Muscle layer of duodenum (tissue), 2 donors: Measurements from ENCODE around the gene TK2.
A peak's percentile ranks its signal among the peaks of the same experiment; 100 is the strongest.
"Not testable (repeated sequence)": the region's sequence is repeated elsewhere in the genome, so short reads cannot be mapped to it uniquely, and the experiment has no call there.

Experiments used
- H3K27ac ChIP-seq: one replicate; pipeline ENCODE4 v1.7.0; 2013; ENCODE audit warnings: mild to moderate bottlenecking, low read length
- H3K27me3 ChIP-seq: one replicate; pipeline ENCODE4 v1.7.0; 2013; ENCODE audit warnings: low read depth, mild to moderate bottlenecking, control low read depth, low read length
- H3K36me3 ChIP-seq, 2 donors: one replicate each; pipeline ENCODE4 v1.7.0; 2013; ENCODE audit warnings: low read length in 2 of 2, control low read depth in 1 of 2, mild to moderate bottlenecking in 1 of 2; ENCODE audit not compliant: insufficient read depth in 2 of 2, control insufficient read depth in 1 of 2
- H3K4me1 ChIP-seq, 2 donors: one replicate each; pipeline ENCODE4 v1.7.0; 2013; ENCODE audit warnings: low read length in 2 of 2, mild to moderate bottlenecking in 2 of 2, control low read depth in 1 of 2, moderate library complexity in 1 of 2; ENCODE audit not compliant: insufficient read depth in 2 of 2, control insufficient read depth in 1 of 2
- H3K4me3 ChIP-seq, 2 donors: one replicate each; pipeline ENCODE4 v1.7.0; 2013; ENCODE audit warnings: low read length in 2 of 2, low read depth in 1 of 2, mild to moderate bottlenecking in 1 of 2
- H3K9me3 ChIP-seq, 2 donors: one replicate each; pipeline ENCODE4 v1.7.0; 2013; ENCODE audit warnings: low read length in 2 of 2, control low read depth in 1 of 2, mild to moderate bottlenecking in 1 of 2; ENCODE audit not compliant: control insufficient read depth in 1 of 2
- donor health status: healthy.

The TK2 gene

DNA sequence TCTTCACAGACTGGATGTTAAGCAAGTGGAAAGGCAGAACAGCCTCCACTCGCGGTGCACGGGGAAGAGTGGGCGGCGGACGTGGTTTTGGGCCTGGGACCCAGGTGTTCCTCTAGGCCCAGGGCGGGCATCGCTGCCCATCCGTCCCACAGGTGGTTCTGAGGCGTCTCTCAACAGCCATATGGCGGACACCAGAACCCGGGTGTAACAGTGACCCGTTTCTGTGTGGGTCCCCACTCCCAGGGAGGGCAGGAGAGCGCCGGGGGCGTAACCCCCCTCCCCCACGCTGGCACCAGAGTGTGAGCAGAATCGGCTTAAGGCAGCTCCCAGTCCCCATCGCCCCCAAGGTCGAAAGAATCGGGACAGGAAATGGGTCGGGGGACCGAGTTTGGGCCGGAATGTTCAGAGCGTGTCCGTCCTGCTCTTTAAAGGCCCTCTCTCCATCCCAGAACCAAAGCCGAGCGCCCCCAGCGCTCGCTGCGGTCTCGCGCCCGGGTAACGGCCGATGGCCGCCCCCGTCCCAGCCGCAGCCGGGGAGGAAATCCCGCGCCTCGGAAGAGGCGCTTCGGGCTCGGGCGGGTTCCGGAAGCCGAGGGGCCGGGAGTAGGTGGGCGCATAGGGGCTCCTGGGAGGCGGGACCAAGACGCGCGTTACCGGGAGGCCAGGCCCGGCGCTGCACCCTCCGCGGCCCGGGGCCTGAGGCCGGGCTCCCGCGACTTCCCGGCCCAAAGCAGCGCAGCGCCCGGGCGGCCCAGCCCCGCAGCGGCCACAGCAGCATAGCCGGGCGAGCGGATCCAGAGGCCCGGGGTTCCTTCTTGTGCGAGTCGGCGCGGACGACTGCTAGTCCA, at the start of gene TK2:
Gene TK2 (minus strand): TSS at position 839 of the 848 bp plus-strand sequence. CDS start 61 bp downstream, at position 778.
- Histone ChIP-seq H3K4me1 (peaks cover 11 to 48% of the 10 kb centered on the region in 2 donors), H3K36me3 (peaks cover 3 to 4% of the 10 kb centered on the region in 2 donors)

DNA sequence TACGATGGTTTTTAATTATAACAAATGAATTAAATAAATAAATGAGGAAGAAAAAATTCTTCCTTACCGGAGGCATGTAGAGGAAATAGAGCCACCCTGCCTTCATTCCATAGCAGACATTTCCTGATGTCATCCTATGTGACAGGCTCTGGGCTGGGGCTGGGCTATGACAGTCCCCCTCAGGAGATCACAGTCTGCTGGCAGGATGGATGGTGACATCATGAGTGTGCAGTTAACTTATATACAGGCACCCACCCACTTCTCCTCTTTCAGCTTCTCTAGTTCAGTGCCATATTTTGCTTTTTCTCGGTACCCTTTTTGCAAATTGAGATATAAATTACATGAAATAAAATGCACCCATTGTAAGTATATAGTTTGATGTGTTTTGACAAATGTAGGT, 48.2 kb upstream of the TK2 start:
- H3K4me3 ChIP-seq, result no peak overlapping the region
- no peak overlapping the region for H3K27ac ChIP-seq
- no peaks in the 10 kb centered on the region for H3K36me3 ChIP-seq
- no peaks in the 10 kb centered on the region for H3K9me3 ChIP-seq
- H3K4me1 ChIP-seq, result no peaks in the 10 kb centered on the region
- H3K27me3 ChIP-seq, result no peaks in the 10 kb centered on the region

More for the DNA sequence above, at the start of gene TK2:
- Histone ChIP-seq H3K9me3 (no peaks in the 10 kb centered on the region), H3K27me3 (no peaks in the 10 kb centered on the region), H3K27ac (peak within 1 kb of the TSS; percentile 95), H3K4me3 (peak within 1 kb of the TSS; percentile 68 to 75)

DNA sequence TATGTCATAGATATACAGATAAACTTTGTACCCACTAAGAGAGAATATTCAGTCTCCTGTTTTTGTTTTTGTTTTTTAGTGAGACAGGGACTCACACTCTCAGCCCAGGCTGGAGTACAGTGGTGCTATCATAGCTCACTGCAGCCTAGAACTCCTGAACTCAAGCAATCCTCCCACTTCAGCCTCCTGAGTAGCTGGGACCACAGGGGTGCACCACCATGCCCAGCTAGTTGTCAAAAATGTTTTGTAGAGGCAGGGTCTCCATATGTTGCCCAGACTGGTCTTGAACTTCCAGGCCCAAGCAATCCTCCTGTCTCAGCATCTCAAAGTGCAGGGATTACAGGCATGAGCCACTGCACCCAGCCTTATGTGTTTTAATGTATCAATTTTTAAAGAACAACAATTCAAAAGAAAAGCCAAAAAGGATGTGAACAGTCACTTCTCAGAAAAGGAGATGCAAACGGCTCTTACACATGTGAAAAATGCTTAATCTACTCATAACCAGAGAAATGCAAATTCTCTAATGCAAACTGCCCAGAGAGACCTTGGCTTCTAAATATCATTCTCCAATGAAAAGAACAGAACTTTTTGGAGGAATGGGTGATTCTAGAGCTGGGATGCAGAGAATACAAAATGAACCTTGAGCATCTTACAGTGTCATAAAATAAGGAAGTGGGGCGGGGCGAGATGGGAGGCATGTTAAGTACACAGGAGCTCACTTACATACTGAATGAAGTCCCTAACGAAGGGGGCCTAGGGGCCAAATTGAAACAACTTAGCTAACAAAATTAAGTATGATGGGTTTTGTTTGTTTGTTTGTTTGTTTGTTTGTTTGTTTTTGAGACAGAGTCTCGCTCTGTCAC, 47.3 kb upstream of the TK2 start:
- Histone ChIP-seq H3K27me3 (no peaks in the 10 kb centered on the region), H3K4me3 (no peak overlapping the region), H3K27ac (no peak overlapping the region), H3K4me1 (no peaks in the 10 kb centered on the region), H3K36me3 (no peaks in the 10 kb centered on the region), H3K9me3 (no peaks in the 10 kb centered on the region)

DNA sequence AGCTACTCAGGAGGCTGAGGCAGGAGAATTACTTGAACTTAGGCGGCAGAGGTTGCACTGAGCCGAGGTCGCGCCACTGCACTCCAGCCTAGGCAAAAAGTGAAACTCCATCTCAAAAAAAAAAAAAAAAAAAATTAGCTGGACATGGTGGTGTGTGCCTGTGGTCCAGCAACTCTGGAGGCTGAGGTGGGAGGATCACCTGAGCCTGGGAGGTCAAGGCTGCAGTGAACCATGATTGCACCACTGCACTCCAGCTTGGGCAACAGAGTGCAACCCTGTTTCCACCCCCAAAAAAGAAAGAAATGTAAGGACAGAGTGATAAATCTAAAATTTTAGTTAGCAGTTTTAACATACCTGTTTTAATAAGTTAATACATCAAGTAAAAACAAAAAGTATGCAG, 46.6 kb upstream of the TK2 start:
- not testable (repeated sequence) for H3K4me3 ChIP-seq, H3K36me3 ChIP-seq, H3K4me1 ChIP-seq, H3K9me3 ChIP-seq, H3K27ac ChIP-seq, H3K27me3 ChIP-seq

DNA sequence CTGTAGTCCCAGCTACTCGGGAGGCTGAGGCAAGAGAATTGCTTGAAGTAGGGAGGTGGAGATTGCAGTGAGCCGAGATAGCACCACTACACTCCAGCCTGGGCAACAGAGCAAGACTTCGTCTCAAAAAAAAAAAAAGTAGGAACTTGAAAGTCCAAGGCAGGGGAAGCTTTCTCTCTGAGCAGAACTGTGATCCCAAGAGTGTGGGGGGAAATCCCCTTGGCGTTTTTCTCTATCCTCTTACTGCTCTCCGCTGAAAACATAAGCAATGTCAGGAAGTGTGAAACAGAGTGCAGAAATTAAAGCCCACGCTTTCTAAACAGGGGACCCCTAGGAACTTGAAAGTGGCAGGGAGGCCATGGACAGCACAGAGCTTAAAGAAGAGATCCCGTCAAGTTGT, 44.8 kb upstream of the TK2 start:
- H3K27me3 ChIP-seq, result no peaks in the 10 kb centered on the region
- no peak overlapping the region for H3K27ac ChIP-seq
- H3K36me3 ChIP-seq, result no peaks in the 10 kb centered on the region
- H3K9me3 ChIP-seq, result no peaks in the 10 kb centered on the region
- H3K4me1 ChIP-seq, result no peaks in the 10 kb centered on the region
- H3K4me3 ChIP-seq, result no peak overlapping the region

DNA sequence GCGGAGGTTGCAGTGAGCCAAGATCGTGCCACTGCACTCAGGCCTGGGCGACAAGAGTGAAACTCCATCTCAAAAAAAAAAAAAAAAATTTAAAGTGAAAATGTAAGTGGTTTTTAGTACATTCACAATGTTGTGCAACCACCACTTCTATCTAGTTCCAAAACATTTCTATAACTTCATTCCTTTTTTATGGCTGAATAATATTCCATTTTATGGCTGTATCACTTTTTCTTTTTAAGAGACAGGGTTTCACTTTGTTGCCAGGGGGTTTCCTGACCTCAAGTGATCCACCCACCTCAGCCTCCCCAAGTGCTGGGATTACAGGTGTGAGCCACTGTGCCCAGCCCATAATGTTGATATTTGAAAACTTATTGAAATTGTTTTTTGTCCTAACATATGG, 42.9 kb upstream of the TK2 start:
- H3K27ac ChIP-seq, result no peak overlapping the region
- H3K4me3 ChIP-seq, result no peak overlapping the region
- H3K36me3 ChIP-seq, result no peaks in the 10 kb centered on the region
- no peaks in the 10 kb centered on the region for H3K9me3 ChIP-seq
- H3K27me3 ChIP-seq, result no peaks in the 10 kb centered on the region
- H3K4me1 ChIP-seq, result no peaks in the 10 kb centered on the region

DNA sequence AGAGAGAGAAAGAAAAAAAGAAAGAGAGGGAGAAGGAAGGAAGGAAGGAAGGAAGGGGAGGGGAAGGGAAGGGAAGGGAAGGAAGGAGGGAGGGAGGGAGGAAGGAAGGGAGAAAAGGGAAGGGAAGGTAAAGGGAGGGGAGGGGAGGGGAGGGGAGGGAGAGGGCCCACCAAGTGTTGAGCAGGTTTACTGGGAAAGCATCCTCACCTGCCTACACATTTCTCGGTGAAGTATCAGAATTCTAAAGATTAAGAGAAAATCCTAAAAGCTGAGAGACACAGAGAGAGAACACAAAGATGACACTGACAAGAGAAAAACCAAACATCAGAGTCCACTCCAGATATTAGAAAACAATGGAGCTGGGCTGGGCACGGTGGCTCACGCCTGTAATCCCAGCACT, 42.3 kb upstream of the TK2 start:
- Histone ChIP-seq H3K9me3 (no peaks in the 10 kb centered on the region), H3K4me1 (no peaks in the 10 kb centered on the region), H3K36me3 (no peaks in the 10 kb centered on the region), H3K4me3 (no peak overlapping the region), H3K27me3 (no peaks in the 10 kb centered on the region), H3K27ac (no peak overlapping the region)

DNA sequence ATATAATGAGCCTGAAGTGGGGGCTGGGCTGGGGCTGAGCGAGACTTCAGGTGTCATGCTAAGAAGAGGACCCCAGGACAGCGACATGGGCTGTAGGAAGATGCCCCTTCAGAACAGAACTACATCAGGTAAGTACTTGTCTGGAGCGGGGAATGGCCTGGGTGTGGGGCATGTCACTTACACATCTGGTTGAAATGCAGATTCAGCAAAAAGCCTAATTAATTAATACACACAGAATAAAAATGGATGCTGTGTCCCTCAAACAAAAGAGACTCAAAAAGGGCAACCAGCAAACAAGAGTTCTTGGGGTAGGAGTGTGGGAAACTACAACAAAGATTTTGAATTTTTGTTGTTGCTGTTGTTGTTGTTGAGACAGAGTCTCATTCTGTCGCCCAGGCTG, 41.1 kb upstream of the TK2 start:
- Histone ChIP-seq H3K4me3 (no peak overlapping the region), H3K4me1 (no peaks in the 10 kb centered on the region), H3K27me3 (no peaks in the 10 kb centered on the region), H3K9me3 (no peaks in the 10 kb centered on the region), H3K36me3 (no peaks in the 10 kb centered on the region), H3K27ac (no peak overlapping the region)

DNA sequence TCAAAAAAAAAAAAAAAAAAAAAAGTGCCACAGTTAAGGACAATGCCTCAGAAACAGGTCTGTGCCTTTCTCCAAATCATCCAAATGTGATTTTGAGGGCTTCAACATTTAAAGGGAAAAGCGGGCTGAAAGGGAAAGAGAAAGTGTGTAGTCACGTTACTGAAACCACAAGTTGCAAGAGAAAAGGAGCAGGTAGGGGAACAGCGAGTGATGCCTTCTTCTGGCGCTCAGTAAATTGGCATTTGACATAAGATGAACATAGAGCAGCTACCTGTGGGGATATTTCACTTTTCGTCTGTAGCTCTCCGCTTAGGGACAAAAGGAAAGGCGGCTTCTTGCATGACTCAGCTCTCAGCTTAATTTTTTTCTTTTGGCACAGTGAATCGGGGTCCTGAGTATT, 40.4 kb upstream of the TK2 start:
- no peaks in the 10 kb centered on the region for H3K9me3 ChIP-seq
- no peak overlapping the region for H3K4me3 ChIP-seq
- no peaks in the 10 kb centered on the region for H3K27me3 ChIP-seq
- H3K36me3 ChIP-seq, result no peaks in the 10 kb centered on the region
- no peak overlapping the region for H3K27ac ChIP-seq
- H3K4me1 ChIP-seq, result no peaks in the 10 kb centered on the region

DNA sequence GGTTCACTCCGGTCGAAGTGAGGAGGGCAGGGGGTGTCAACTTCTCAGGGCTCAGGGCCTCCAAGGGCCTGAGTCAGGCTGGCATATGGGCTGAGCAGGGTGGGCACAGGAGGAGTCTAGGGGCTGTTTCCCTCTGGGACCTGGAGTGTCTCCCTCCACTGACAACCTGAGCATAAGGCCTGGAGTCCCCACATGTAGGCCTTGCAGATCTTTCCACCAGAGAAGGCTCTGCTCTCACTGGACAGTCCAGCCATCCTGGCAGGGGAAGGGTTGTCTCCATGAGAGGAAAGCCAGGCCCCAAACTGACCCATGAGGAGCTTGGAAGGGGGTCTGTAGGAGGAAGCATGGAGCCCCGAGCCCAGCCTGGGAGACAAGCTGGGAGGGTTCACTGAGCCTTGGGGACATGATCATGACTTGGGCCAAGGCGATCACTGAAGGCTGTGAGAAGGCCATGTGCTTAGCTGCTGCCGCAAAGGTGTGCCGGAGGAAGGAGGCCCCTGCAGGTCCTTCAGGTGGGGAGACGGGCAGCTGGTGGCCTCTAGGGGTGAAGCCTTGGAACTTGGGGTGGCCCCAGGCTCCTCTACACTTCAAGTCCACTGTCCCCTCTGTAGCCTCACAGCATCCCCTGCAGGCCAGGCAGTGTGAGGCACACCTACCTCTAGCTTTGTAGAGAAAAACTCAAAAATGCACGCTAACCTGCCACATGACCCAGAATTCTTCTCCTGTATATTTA, 39.2 kb upstream of the TK2 start:
- no peaks in the 10 kb centered on the region for H3K27me3 ChIP-seq

More for the DNA sequence above, 39.2 kb upstream of the TK2 start:
- H3K27ac ChIP-seq, result no peak overlapping the region
- no peak overlapping the region for H3K4me3 ChIP-seq
- H3K36me3 ChIP-seq, result no peaks in the 10 kb centered on the region
- H3K9me3 ChIP-seq, result no peaks in the 10 kb centered on the region
- no peaks in the 10 kb centered on the region for H3K4me1 ChIP-seq
